Mesenchymal stem cell (in vitro differentiated cells and primary cell): ENCODE measurements around the gene TLN1.

Source experiments
- DNase-seq: peaks from one replicate; pipeline ENCODE4 v3.0.0-alpha.2; 2013
- H2AFZ ChIP-seq: one replicate; pipeline ENCODE4 v1.6.1; 2013; ENCODE audit warnings: low read depth, mild to moderate bottlenecking, control low read depth, inconsistent platforms, low read length, moderate library complexity
- H2AK5ac ChIP-seq: 2 replicates; pipeline ENCODE4 v1.6.1; 2013; ENCODE audit warnings: low read length, moderate library complexity, mild to moderate bottlenecking, inconsistent platforms; ENCODE audit not compliant: severe bottlenecking
- H2BK120ac ChIP-seq: one replicate; pipeline ENCODE4 v1.6.1; 2013; ENCODE audit warnings: low read depth, mild to moderate bottlenecking, inconsistent platforms, low read length, moderate library complexity
- H2BK12ac ChIP-seq, 2 experiments: one replicate each; pipeline ENCODE4 v1.6.1; 2013; ENCODE audit warnings: inconsistent platforms in 2 of 2, low read length in 2 of 2, mild to moderate bottlenecking in 2 of 2, moderate library complexity in 2 of 2, control low read depth in 1 of 2
- H2BK15ac ChIP-seq: one replicate; pipeline ENCODE4 v1.6.1; 2013; ENCODE audit warnings: mild to moderate bottlenecking, low read depth, inconsistent platforms; ENCODE audit not compliant: poor library complexity, severe bottlenecking
- H2BK5ac ChIP-seq: 2 replicates; pipeline ENCODE4 v1.6.1; 2013; ENCODE audit warnings: low read depth, mild to moderate bottlenecking, low read length, control low read depth, inconsistent platforms; ENCODE audit not compliant: poor library complexity, severe bottlenecking
- H3K14ac ChIP-seq, 2 experiments: one replicate each; pipeline ENCODE4 v1.6.1; 2013; ENCODE audit warnings: inconsistent platforms in 2 of 2, low read length in 2 of 2, control low read depth in 1 of 2, mild to moderate bottlenecking in 1 of 2, moderate library complexity in 1 of 2
- H3K18ac ChIP-seq, 2 experiments: one replicate each; pipeline ENCODE4 v1.6.1; 2013; ENCODE audit warnings: inconsistent platforms in 2 of 2, low read length in 2 of 2, control low read depth in 1 of 2, low read depth in 1 of 2, mild to moderate bottlenecking in 1 of 2
- H3K23ac ChIP-seq, 2 experiments: one replicate each; pipeline ENCODE4 v1.6.1; 2013; ENCODE audit warnings: inconsistent platforms in 2 of 2, low read length in 2 of 2, mild to moderate bottlenecking in 2 of 2, moderate library complexity in 2 of 2, control low read depth in 1 of 2
- H3K27ac ChIP-seq: 2 replicates; pipeline ENCODE4 v1.5.1; 2013; ENCODE audit warnings: mild to moderate bottlenecking, moderate library complexity, low read length, control low read depth, inconsistent platforms; ENCODE audit not compliant: poor library complexity, severe bottlenecking
- H3K27me3 ChIP-seq, 2 experiments: 2 replicates each; pipeline versions ENCODE4 v1.6.1 to v1.7.0; 2013; ENCODE audit warnings: low read length in 2 of 2, mild to moderate bottlenecking in 2 of 2, moderate library complexity in 2 of 2, control low read depth in 1 of 2, inconsistent platforms in 1 of 2; ENCODE audit not compliant: control insufficient read depth in 1 of 2, insufficient read depth in 1 of 2
- H3K36me3 ChIP-seq, 2 experiments: 2 replicates each; pipeline versions ENCODE4 v1.6.1 to v1.7.0; 2013; ENCODE audit warnings: low read length in 2 of 2, control low read depth in 1 of 2, inconsistent platforms in 1 of 2, low read depth in 1 of 2, mild to moderate bottlenecking in 1 of 2; ENCODE audit not compliant: insufficient read depth in 2 of 2, control insufficient read depth in 1 of 2
- H3K4ac ChIP-seq, 2 experiments: one replicate each; pipeline ENCODE4 v1.6.1; 2013; ENCODE audit warnings: inconsistent platforms in 2 of 2, low read length in 2 of 2, mild to moderate bottlenecking in 2 of 2, moderate library complexity in 2 of 2, control low read depth in 1 of 2, low read depth in 1 of 2
- H3K4me1 ChIP-seq: 2 replicates; pipeline ENCODE4 v1.6.1; 2013; ENCODE audit warnings: low read depth, low read length, control low read depth; ENCODE audit not compliant: control insufficient read depth, insufficient read depth
- H3K4me2 ChIP-seq: 2 replicates; pipeline ENCODE4 v1.6.1; 2013; ENCODE audit warnings: low read length, mild to moderate bottlenecking, inconsistent platforms; ENCODE audit not compliant: poor library complexity, severe bottlenecking
- H3K4me3 ChIP-seq, 2 experiments: 2 replicates each; pipeline versions ENCODE4 v1.5.1 to v1.7.0; 2013; ENCODE audit warnings: low read length in 2 of 2, mild to moderate bottlenecking in 2 of 2, control low read depth in 1 of 2, low read depth in 1 of 2; ENCODE audit not compliant: insufficient read depth in 1 of 2
- H3K79me1 ChIP-seq: replicated peaks from 2 replicates; pipeline ENCODE4 v1.6.1; 2013; ENCODE audit warnings: mild to moderate bottlenecking, control low read depth, low read length, inconsistent platforms; ENCODE audit not compliant: poor library complexity, severe bottlenecking
- H3K9ac ChIP-seq: 2 replicates; pipeline ENCODE4 v1.7.0; 2013; ENCODE audit warnings: mild to moderate bottlenecking, low read length, moderate library complexity
- H3K9me3 ChIP-seq: 2 replicates; pipeline ENCODE4 v1.7.0; 2013; ENCODE audit warnings: mild to moderate bottlenecking, low read length; ENCODE audit not compliant: control insufficient read depth
- H4K8ac ChIP-seq: one replicate; pipeline ENCODE4 v1.6.1; 2013; ENCODE audit warnings: inconsistent platforms, mild to moderate bottlenecking, low read length, moderate library complexity
- H4K91ac ChIP-seq: one replicate; pipeline ENCODE4 v1.6.1; 2013; ENCODE audit warnings: mild to moderate bottlenecking, low read length, inconsistent platforms
- WGBS: methylation state at CpG from one replicate; pipeline ENCODE4 v1.1.7; 2013; ENCODE audit warnings: mixed read lengths; 5-methylcytosine and 5-hydroxymethylcytosine counted together

Gene TLN1

DNA sequence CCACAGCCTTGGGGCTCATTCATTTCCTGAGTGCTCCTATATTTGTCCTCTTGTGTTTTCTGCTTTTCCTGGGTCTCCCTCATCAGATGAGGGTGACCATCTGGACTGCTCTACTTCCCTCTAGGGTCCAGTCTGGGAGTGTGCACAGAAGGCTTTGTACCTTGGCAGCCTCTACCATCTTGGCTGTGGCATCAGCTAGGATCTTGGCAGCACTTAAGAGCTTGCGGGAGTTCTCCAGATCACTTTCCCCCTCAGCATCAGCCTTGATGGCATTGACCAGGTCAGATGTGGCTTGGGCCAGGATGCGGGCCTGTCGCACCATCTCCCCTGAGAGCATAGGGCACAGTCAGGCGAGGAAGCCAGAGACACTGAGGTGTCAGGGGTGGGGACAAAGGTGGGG is 15.8 kb downstream of the TLN1 start:
- Histone ChIP-seq H2BK12ac (no peak overlapping the region), H3K4me1 (peaks cover 7% of the 10 kb centered on the region), H2AFZ (no peak overlapping the region), H3K9me3 (no peaks in the 10 kb centered on the region), H4K91ac (no peak overlapping the region), H3K27me3 (no peaks in the 10 kb centered on the region), H3K36me3 (peaks cover 86 to 98% of the 10 kb centered on the region in 2 experiments), H3K27ac (no peak overlapping the region), H2BK15ac (no peak overlapping the region), H3K18ac (no peak overlapping the region), H2BK120ac (no peak overlapping the region), H3K4ac (no peak overlapping the region), H2AK5ac (no peak overlapping the region), H3K14ac (no peak overlapping the region), H3K9ac (peak overlapping the region; percentile 31), H4K8ac (no peak overlapping the region), H3K4me2 (no peak overlapping the region), H3K79me1 (peaks cover 60% of the 10 kb centered on the region), H3K4me3 (no peak overlapping the region), H2BK5ac (no peak overlapping the region), H3K23ac (no peak overlapping the region)
- DNase-seq: no peak
- 98% methylated on average over 4 of the region's 4 CpGs for WGBS

GRCh38 chr9:35714579-35715252 is 17.3 kb downstream of the TLN1 start:
- Histone ChIP-seq H3K36me3 (peaks cover 84 to 96% of the 10 kb centered on the region in 2 experiments), H3K27ac (no peak overlapping the region), H3K4ac (no peak overlapping the region), H4K8ac (peak overlapping the region; percentile 59), H3K9me3 (no peaks in the 10 kb centered on the region), H3K79me1 (peaks cover 62% of the 10 kb centered on the region), H2BK15ac (no peak overlapping the region), H3K23ac (no peak overlapping the region), H2AFZ (no peak overlapping the region), H4K91ac (no peak overlapping the region), H3K4me2 (no peak overlapping the region), H3K27me3 (no peaks in the 10 kb centered on the region), H3K18ac (no peak overlapping the region), H3K4me1 (peaks cover 7% of the 10 kb centered on the region), H2AK5ac (no peak overlapping the region), H3K14ac (no peak overlapping the region), H2BK5ac (no peak overlapping the region), H2BK12ac (no peak overlapping the region), H3K9ac (peak overlapping the region; percentile 44), H3K4me3 (no peak overlapping the region), H2BK120ac (no peak overlapping the region)
- 100% methylated on average over 13 of the region's 13 CpGs for WGBS
- DNase-seq: no peak

DNA sequence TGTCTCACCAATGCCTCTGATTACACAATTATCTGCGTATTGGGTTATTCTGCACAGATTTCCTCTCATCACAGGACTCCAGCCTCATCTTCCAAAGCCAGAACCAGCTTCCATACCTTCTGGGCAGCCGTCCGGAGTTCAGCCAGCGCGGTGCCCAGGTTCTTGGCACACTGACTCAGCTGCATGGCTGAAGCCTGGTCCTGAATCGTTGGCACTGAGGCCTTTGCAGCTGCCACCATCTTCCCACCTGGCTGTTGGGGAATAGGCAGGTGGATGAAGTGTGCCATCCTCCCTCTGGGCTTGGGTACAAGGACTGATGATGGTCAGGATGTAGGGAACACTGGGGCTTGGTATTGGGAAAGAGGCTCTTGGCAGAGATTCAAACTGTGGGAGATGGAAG is 17.9 kb downstream of the TLN1 start:
- Histone ChIP-seq H3K36me3 (peaks cover 79 to 94% of the 10 kb centered on the region in 2 experiments), H2AFZ (no peak overlapping the region), H3K4me3 (no peak overlapping the region), H2BK15ac (no peak overlapping the region), H3K4ac (no peak overlapping the region), H3K27me3 (no peaks in the 10 kb centered on the region), H3K9ac (no peak overlapping the region), H2BK120ac (no peak overlapping the region), H3K79me1 (peaks cover 56% of the 10 kb centered on the region), H3K4me2 (no peak overlapping the region), H2AK5ac (no peak overlapping the region), H3K18ac (no peak overlapping the region), H3K23ac (peak overlapping the region in 1 of 2 experiments; percentile 35), H3K27ac (no peak overlapping the region), H3K4me1 (peaks cover 7% of the 10 kb centered on the region), H4K91ac (no peak overlapping the region), H2BK12ac (no peak overlapping the region), H3K9me3 (no peaks in the 10 kb centered on the region), H3K14ac (no peak overlapping the region), H2BK5ac (no peak overlapping the region), H4K8ac (peak overlapping the region; percentile 31)
- 97% methylated on average over 6 of the region's 6 CpGs for WGBS
- DNase-seq: no peak

DNA sequence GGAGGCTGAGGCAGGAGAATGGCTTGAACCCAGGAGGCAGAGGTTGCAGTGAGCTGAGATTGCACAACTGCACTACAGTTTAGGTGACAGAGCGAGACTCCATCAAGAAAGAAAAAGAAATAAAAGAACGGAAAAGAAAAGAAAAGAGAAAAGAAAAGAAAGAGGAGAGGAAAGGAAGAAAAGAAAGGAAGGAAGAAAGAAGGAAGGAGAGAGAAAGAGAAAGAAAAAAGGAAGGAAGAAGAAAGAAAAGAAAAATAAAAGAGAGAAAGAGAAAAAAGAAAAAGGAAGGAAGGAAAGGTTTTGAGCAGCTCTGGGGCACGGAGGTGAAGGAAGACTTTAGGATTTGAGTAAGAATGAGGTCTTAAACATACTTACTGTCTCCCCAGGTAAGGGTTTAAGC is 18.4 kb downstream of the TLN1 start:
- Histone ChIP-seq H3K79me1 (peaks cover 50% of the 10 kb centered on the region), H2BK5ac (no peak overlapping the region), H3K9me3 (no peaks in the 10 kb centered on the region), H3K4me3 (no peak overlapping the region), H3K4ac (no peak overlapping the region), H2AK5ac (no peak overlapping the region), H3K27ac (no peak overlapping the region), H3K36me3 (peaks cover 76 to 94% of the 10 kb centered on the region in 2 experiments), H4K91ac (no peak overlapping the region), H4K8ac (peak overlapping the region; percentile 31), H3K27me3 (no peaks in the 10 kb centered on the region), H2AFZ (no peak overlapping the region), H3K14ac (no peak overlapping the region), H3K4me1 (peaks cover 7% of the 10 kb centered on the region), H3K18ac (no peak overlapping the region), H3K4me2 (no peak overlapping the region), H2BK120ac (no peak overlapping the region), H3K9ac (no peak overlapping the region), H3K23ac (no peak overlapping the region), H2BK15ac (no peak overlapping the region), H2BK12ac (no peak overlapping the region)
- WGBS: 91% methylated on average over 3 of the region's 3 CpGs
- DNase-seq: no peak
